ENCODE results near the gene ESD. TPM values are rescaled to one million over a fixed set of nuclear protein-coding genes. Genes with fewer than 3 reads are reported as not detected.

Gene ESD
- total and polyA plus RNA-seq, 11 donors = 89.7 to 113 (median 103) TPM

- Histone ChIP-seq H3K9me3 (no peaks in the 10 kb centered on the region), H3K27ac (peak overlapping the region; percentile 78 to 94 (median 90)), H3K4me1 (peaks cover 0 to 46% (median 30%) of the 10 kb centered on the region in 12 donors), H3K36me3 (peaks cover 0 to 10% (median 3%) of the 10 kb centered on the region in 9 donors), H3K4me3 (peak overlapping the region; percentile 63 to 97 (median 81)), H3K27me3 (no peaks in the 10 kb centered on the region)
- intact Hi-C loops (cut with DNase I) = no loop called here
- TF ChIP-seq POLR2A (IDR thresholded peaks at IDR 0.05) = no peak
- no peak for TF ChIP-seq CTCF (IDR thresholded peaks at IDR 0.05)
- 52 to 63% (median 56%) methylated on average over 8 to 9 of the region's 9 CpGs for WGBS, 4 donors
- DNase-seq = no peak
- ATAC-seq = no peak
Observed at GRCh38 chr13:46797501-46798237, 708 bp upstream of the ESD start.

GRCh38 chr13:46796129-46796514, 839 bp downstream of the ESD start:
- Histone ChIP-seq H3K9me3 (no peaks in the 10 kb centered on the region), H3K27ac (peak overlapping the region; percentile 78 to 94 (median 90)), H3K4me3 (peak overlapping the region; percentile 63 to 97 (median 81)), H3K4me1 (peaks cover 0 to 49% (median 30%) of the 10 kb centered on the region in 12 donors), H3K27me3 (no peaks in the 10 kb centered on the region), H3K36me3 (peaks cover 0 to 24% (median 16%) of the 10 kb centered on the region in 9 donors)
- WGBS, 4 donors = 70 to 79% (median 70%) methylated on average over 5 of the region's 5 CpGs
- TF ChIP-seq POLR2A (IDR thresholded peaks at IDR 0.05) = no peak
- no peak for TF ChIP-seq CTCF (IDR thresholded peaks at IDR 0.05)
- intact Hi-C loops (cut with DNase I) = no loop called here
- DNase-seq (no peak), ATAC-seq (no peak)

- Histone ChIP-seq H3K4me1 (peaks cover 0 to 49% (median 30%) of the 10 kb centered on the region in 12 donors), H3K27ac (no peak overlapping the region), H3K27me3 (no peaks in the 10 kb centered on the region), H3K9me3 (no peaks in the 10 kb centered on the region), H3K4me3 (peak overlapping the region in 3 of 12 donors; percentile 80 to 87 (median 83)), H3K36me3 (peaks cover 0 to 32% (median 24%) of the 10 kb centered on the region in 9 donors)
- DNase-seq (no peak), ATAC-seq (no peak)
- intact Hi-C loops (cut with DNase I) = no loop called here
- TF ChIP-seq CTCF (IDR thresholded peaks at IDR 0.05) (no peak), POLR2A (IDR thresholded peaks at IDR 0.05) (no peak)
- 92 to 97% (median 94%) methylated on average over 6 of the region's 6 CpGs for WGBS, 4 donors
Observed at GRCh38 chr13:46795321-46795720, 1.6 kb downstream of the ESD start.

- Histone ChIP-seq H3K4me3 (no peak overlapping the region), H3K4me1 (peaks cover 0 to 9% (median 0%) of the 10 kb centered on the region in 12 donors), H3K36me3 (peaks cover 0 to 100% (median 96%) of the 10 kb centered on the region in 9 donors), H3K9me3 (no peaks in the 10 kb centered on the region), H3K27ac (no peak overlapping the region), H3K27me3 (no peaks in the 10 kb centered on the region)
- intact Hi-C loops (cut with DNase I) = no loop called here
- TF ChIP-seq CTCF (IDR thresholded peaks at IDR 0.05) = no peak
- TF ChIP-seq POLR2A (IDR thresholded peaks at IDR 0.05) = no peak
- 93 to 97% (median 96%) methylated on average over 3 of the region's 3 CpGs for WGBS, 4 donors
- DNase-seq (no peak), ATAC-seq (no peak)
Observed at GRCh38 chr13:46783504-46783903, 13.5 kb downstream of the ESD start.

Measured in heart left ventricle (tissue), 16 donors.